CD4-positive, alpha-beta T cell treated with Interleukin-4 for 1 hour (primary cell): ENCODE data around the gene HEPHL1.

ENCODE experiments used
- DNase-seq, 2 donors: peaks; one replicate each; pipeline ENCODE4 v3.0.0-alpha.2; 2020 to 2022

Gene HEPHL1

GRCh38 chr11:94023856-94024255, 2.7 kb downstream of the HEPHL1 start:
- no peak for DNase-seq

- DNase-seq, result no peak
Measured at GRCh38 chr11:94024547-94024946, 3.4 kb downstream of the HEPHL1 start.

- no peak for DNase-seq
Measured at GRCh38 chr11:94025690-94026394, 4.7 kb downstream of the HEPHL1 start.

- DNase-seq, result no peak
Measured at GRCh38 chr11:94027210-94027609, 6.1 kb downstream of the HEPHL1 start.

GRCh38 chr11:94028436-94028835, 7.3 kb downstream of the HEPHL1 start:
- no peak for DNase-seq

GRCh38 chr11:94030059-94030458, 8.9 kb downstream of the HEPHL1 start:
- DNase-seq, result no peak

- DNase-seq, result no peak
Measured at GRCh38 chr11:94031625-94032024, 10.5 kb downstream of the HEPHL1 start.

GRCh38 chr11:94032066-94032465, 10.9 kb downstream of the HEPHL1 start:
- no peak for DNase-seq

- DNase-seq, result no peak
Measured at GRCh38 chr11:94032725-94033124, 11.6 kb downstream of the HEPHL1 start.

GRCh38 chr11:94034207-94034606, 13.1 kb downstream of the HEPHL1 start:
- DNase-seq, result no peak

GRCh38 chr11:94036096-94036495, 14.9 kb downstream of the HEPHL1 start:
- no peak for DNase-seq

- DNase-seq, result no peak
Measured at GRCh38 chr11:94043241-94043640, 22.1 kb downstream of the HEPHL1 start.

GRCh38 chr11:94046796-94047195, 25.6 kb downstream of the HEPHL1 start:
- DNase-seq, result no peak

GRCh38 chr11:94048032-94048709, 27.0 kb downstream of the HEPHL1 start:
- DNase-seq, result no peak

- DNase-seq, result no peak
Measured at GRCh38 chr11:94049351-94049750, 28.2 kb downstream of the HEPHL1 start.

- DNase-seq, result no peak
Measured at GRCh38 chr11:94058630-94059029, 37.5 kb downstream of the HEPHL1 start.

- DNase-seq, result no peak
Measured at GRCh38 chr11:94059065-94059464, 37.9 kb downstream of the HEPHL1 start.

- DNase-seq, result no peak
Measured at GRCh38 chr11:94060401-94060800, 39.2 kb downstream of the HEPHL1 start.

- no peak for DNase-seq
Measured at GRCh38 chr11:94062360-94062759, 41.2 kb downstream of the HEPHL1 start.

GRCh38 chr11:94066901-94067429, 45.8 kb downstream of the HEPHL1 start:
- DNase-seq, result no peak

- no peak for DNase-seq
Measured at GRCh38 chr11:94068764-94069163, 47.6 kb downstream of the HEPHL1 start.

- no peak for DNase-seq
Measured at GRCh38 chr11:94077552-94078293, 56.6 kb downstream of the HEPHL1 start.

GRCh38 chr11:94084164-94084563, 63.0 kb downstream of the HEPHL1 start:
- no peak for DNase-seq

GRCh38 chr11:94088906-94089305, 67.8 kb downstream of the HEPHL1 start:
- no peak for DNase-seq
